ENCODE measurements around the gene NRG2.

Gene NRG2

DNA sequence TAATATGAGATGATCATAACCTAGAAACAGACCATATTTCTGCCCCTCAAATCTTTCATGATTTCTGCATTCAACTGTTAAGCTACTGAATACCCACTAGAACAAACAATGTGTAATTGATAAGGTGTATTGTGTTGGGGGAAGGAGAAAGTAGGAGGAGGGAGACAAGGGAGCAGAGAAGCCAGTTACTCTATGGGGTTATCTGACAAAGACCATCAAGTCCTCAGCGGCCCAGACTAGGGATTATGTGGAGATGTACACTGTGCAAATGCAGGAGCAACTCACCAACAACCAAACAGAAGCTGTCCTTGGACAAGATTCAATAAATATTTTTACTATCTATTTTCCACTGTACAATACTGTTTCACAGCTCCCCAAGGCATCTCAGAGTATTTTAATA lies 2.7 kb downstream of the NRG2 start:
- DNase-seq (ENCODE audit: low spot score): no peak

DNA sequence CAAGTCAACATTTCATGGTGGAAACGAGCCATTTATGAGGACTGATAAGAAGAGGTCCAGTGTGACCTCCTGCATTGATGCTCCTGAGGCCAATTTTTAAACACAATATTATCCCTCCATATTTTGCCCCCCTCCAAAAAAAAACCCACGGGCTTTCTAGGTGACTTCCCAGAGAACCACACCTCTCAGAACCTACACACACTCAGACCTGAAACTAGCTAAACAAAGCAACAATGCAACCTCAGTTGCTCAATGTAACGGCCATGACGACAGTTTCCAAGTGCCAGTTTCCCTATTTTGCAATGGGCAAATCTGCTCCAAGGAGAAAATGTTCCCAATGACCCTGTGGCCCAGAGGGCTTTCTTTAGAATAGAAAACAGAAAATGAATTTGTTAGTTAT lies 3.5 kb downstream of the NRG2 start:
- no peak for DNase-seq (ENCODE audit: low spot score)

GRCh38 chr5:140038373-140038957 lies 4.6 kb downstream of the NRG2 start:
- peak; percentile 56 for DNase-seq (ENCODE audit: low spot score)

- no peak for DNase-seq (ENCODE audit: low spot score)
Measured at GRCh38 chr5:140037012-140037411, 6.1 kb downstream of the NRG2 start.

DNA sequence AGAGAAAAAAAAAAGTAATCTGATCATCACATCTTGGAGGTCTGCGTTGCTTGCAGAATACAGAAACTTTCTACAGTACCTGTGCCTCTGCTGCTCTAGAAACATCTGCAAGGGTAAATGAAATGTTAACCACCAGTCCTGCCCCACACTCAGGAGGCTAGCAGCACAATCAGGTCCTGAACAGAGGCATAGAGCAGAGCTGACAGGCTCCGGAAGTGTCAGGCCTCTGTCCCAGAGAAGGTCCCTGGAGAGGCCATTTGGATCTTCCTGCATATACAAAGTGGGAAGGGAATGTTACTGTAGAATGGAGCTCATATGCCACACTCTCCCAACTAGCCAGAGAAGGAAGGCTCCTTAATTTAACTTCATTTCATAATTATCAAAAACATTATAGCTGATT lies 7.2 kb downstream of the NRG2 start:
- DNase-seq (ENCODE audit: low spot score): no peak

DNA sequence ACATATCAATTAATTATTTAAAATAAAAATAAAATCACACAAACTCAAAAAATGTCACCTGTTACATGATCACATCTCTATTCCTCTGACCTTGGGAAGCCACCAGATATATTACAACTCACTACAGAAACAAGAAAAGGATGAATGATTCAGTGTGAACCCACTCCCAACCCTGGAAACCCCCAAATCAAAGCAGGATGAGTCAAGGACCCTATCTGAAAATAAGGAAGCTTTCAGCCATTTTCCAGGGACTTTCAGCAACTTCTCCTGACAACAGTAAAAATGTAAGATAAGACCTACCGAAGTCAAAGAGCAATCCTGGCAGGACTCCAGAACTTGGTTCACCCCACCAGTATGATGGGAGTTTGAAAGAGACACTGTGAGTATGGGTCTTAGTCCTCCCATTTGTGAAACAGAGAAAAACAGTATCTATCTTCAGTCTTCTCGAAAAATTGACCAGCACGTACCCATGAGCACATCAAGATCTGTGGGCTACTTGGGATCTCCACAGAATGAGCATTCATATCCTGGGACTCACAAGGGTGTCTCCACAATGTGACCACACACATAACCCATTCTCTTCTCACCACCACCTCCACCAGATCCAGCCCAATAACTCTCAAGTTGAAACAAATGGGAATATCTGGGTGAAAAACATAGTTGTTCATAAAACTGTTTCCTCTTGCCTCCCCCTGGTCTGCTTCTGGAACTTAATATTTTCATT lies 9.9 kb downstream of the NRG2 start:
- no peak for DNase-seq (ENCODE audit: low spot score)

DNA sequence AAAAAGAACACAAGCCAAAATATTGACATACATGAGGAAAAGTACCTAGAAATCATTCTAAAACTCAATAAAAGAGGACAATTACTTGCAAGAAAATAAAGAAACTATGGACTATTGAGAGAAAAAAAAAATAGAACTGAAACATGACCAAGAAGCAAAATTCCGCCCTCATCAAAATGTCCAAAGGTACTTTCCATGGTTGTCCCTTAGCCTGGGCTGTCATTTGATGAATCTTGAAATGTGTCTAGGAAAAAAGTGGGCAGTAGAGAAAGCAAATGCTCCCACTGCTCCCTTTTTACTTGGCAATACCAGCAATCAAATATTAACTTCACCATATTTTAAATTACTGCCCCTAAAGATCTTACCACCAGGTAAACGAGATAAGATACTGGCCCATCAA lies 10.8 kb downstream of the NRG2 start:
- DNase-seq (ENCODE audit: low spot score): no peak

- no peak for DNase-seq (ENCODE audit: low spot score)
Measured at GRCh38 chr5:140027807-140028206, 15.3 kb downstream of the NRG2 start.

DNA sequence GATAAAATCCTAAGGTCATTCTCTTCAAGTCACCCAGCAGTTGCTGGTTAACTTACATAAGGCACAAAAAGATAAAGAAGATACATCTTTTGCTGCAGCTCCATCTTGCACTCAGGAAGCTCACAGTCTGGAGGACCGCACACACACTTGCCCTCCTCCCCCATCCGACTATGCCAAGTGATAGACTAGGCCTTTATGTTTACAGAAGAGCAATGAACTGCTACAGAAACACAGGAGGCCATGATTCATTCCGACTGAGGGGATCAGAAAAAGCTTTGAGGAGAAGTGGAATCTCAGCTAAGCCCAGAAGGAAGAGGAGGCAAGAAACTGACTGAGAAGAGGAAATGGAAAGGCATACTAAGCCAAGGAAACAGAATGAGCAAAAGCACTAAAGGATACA lies 17.4 kb downstream of the NRG2 start:
- DNase-seq (ENCODE audit: low spot score): no peak

GRCh38 chr5:140024928-140025327 lies 18.2 kb downstream of the NRG2 start:
- DNase-seq (ENCODE audit: low spot score): no peak

DNA sequence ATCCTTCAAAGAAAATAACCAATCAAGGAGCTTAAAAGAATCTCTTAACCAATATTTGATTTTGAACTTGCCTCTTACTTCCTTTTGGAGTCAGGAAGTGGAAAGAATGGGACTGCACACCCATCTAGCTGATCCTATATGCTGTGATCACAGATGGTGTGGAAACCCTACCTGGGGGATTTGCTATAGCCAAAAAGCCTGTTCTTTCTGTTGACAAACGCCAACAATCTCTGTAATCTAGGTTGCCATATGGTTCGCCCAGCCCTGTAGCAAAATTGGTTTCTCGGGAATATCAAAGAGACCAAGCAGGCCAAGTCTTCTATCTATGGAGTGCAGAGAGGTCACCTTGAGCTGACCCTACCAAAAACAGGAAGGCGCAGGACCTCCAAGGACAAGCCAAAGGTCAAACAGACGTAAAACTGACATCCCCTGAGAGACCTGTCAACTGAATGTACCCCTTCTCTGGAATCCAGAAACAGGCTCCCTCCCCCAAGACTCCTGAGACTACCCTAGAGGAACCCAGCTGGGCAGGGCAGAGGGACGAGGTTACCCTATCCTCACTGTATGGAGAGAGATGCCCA lies 19.4 kb downstream of the NRG2 start:
- no peak for DNase-seq (ENCODE audit: low spot score)

GRCh38 chr5:140020601-140021177 lies 22.4 kb downstream of the NRG2 start:
- DNase-seq (ENCODE audit: low spot score): no peak

DNA sequence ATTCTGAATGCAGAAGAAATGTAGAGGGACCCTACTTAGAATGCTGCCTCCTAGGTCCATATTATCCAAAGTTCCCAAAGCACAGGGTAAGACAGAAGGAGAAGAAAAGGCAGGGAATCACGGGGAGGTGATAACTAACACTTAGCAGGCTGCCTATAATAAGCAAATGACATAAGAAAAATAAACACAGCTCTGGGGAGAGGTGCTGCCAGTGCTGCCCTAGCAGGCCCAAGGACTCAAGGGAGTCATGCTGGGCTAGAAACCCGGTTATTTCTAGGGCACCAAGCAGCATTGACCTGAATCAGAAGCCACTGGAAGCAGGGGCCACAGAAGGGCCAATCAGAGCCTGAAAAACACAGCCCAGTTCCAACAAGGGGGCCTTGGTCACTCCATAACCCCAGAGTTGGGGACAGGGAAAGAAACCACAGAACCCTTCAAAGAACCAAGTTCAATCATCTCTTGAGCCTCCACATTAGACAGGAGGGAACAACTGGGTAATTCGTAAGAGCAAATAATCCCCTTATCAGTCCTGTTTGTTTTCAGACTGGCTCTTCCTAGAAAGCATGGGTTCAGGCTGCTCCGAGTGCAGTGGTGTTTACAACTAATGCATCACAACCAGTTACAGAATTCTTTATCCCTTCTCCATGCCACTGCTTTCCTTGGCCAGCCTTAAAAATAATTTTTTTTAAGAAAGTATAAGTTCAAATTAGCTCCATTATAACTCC lies 24.0 kb downstream of the NRG2 start:
- no peak for DNase-seq (ENCODE audit: low spot score)

GRCh38 chr5:140018517-140018916 lies 24.6 kb downstream of the NRG2 start:
- DNase-seq (ENCODE audit: low spot score): no peak

GRCh38 chr5:140018096-140018481 lies 25.0 kb downstream of the NRG2 start:
- no peak for DNase-seq (ENCODE audit: low spot score)

DNA sequence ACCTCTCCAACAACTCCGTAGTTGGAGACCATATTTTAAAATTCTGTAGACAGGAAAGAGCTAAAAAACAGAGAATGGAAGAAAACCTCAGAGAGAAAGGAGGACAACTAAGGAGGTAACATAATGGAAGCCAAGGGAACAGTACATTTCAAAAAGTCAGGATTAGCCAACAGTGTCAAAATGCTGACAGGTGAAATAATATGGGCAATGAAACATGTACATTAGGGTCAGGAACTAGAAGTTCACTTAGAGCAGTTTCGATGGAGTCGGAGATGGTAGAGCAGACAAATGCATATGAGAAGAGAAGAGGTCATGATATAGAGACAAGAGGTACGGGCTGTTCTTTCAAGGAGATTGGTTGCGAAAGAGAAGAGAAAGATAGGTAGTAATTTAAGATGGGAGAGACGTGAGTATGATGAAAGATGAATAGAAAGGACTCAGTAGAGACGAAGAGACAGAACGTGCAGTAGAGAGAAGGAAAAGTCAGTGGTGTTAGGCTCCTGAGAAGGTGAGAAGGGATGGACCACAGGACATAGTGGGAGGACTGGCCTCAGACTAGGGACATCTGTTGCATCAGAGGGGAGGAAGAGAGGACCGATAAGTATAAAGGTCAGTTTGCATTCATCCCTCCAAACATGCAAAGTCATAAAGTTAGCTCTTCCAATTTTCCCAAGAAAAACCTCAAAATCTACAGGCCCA lies 25.6 kb downstream of the NRG2 start:
- no peak for DNase-seq (ENCODE audit: low spot score)

- no peak for DNase-seq (ENCODE audit: low spot score)
Measured at GRCh38 chr5:140015706-140016105, 27.4 kb downstream of the NRG2 start.

- DNase-seq (ENCODE audit: low spot score): no peak
Measured at GRCh38 chr5:140014751-140015150, 28.3 kb downstream of the NRG2 start.

DNA sequence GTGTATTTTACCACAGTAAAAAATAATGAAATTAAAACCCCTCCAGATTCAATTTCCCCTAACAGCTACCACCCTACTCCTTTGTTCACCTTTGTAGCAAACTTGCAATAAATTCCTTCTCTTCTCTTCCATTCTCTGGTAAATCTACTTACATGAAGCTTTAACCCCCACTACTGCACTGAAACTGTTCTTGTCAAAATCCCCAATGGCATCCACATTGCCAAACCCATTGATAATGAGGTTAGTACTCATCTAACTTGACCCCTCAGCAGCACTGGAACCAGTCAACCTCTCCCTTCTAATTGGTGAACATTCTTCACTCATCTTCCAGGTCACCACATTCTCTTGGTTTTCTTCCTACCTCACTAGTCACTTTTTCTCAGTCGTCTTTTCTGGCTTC lies 29.6 kb downstream of the NRG2 start:
- DNase-seq (ENCODE audit: low spot score): no peak

GRCh38 chr5:140012443-140012842 lies 30.7 kb downstream of the NRG2 start:
- no peak for DNase-seq (ENCODE audit: low spot score)

GRCh38 chr5:140011297-140011802 lies 31.7 kb downstream of the NRG2 start:
- no peak for DNase-seq (ENCODE audit: low spot score)

- no peak for DNase-seq (ENCODE audit: low spot score)
Measured at GRCh38 chr5:140010798-140011197, 32.3 kb downstream of the NRG2 start.
